GM18867 (cell line): ENCODE results near the gene CCDC177.

Experiments
- ATAC-seq: cut with Tn5 transposase; IDR thresholded peaks from one replicate; pipeline ENCODE4 v1.9.1; 2021; ENCODE audit warnings: mild to moderate bottlenecking, moderate library complexity; ENCODE audit not compliant: unreplicated experiment

CCDC177 gene

GRCh38 chr14:69531135-69531534 lies 43.5 kb downstream of the CCDC177 start:
- no peak for ATAC-seq

DNA sequence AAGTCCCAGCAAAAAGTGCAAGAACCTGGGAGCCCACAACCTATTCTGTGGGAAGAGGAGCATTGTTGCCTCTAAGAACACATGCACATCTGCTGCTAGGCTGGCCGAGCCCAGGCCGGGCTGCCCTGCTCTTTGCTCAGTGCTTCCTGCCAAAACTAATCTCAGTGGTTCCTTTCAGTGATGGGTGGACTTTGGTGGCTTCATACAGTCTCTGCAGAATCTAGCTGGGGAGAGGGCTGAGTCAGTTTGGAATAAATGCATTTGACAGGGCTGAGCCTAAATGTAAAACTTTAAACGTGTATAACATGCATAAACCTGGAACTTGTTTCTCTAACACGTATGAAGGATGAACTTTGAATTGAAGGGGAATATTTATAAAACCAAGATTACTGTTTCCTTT lies 44.6 kb downstream of the CCDC177 start:
- ATAC-seq: no peak

GRCh38 chr14:69529563-69529962 lies 45.1 kb downstream of the CCDC177 start:
- ATAC-seq: no peak

GRCh38 chr14:69528930-69529329 lies 45.7 kb downstream of the CCDC177 start:
- no peak for ATAC-seq

DNA sequence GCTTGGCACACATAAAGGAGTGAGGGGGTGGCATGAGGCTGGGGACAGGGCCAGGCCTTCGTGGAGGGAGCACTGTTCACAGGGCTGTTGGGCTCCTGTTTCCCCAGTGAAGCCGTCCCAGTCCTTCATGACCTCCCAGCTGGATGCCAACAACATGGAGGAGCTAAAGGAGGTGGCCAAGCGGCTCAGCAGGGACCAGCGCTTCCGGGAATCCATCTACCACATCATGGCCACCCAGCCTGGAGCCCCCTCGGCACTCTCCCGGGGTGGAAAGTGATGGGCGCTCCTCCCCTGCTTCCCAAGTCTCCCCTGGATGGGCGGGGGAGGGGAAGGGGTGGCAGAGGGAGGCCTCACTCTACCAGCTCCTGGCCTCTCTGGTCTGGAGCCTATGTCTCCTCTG lies 46.5 kb downstream of the CCDC177 start:
- no peak for ATAC-seq

DNA sequence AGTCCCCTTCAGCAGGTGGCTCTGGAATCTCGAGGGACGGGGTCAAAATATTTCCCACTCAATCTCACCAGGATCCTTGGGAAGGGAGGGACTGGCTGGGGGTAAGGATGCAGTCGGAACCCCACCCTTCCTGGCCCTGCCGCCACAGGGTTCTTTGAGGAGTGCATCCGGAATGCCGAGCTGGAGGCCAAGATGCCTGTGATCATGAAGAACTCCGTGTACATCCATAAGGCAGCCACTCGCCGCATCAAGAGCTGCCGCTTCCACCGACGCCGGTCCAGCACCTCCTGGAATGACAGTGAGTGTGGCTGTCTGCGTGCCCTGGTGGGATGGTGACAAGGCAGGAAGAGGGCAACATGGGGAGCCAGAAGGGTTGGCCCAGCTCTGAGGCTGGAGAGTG lies 47.0 kb downstream of the CCDC177 start:
- ATAC-seq: no peak

DNA sequence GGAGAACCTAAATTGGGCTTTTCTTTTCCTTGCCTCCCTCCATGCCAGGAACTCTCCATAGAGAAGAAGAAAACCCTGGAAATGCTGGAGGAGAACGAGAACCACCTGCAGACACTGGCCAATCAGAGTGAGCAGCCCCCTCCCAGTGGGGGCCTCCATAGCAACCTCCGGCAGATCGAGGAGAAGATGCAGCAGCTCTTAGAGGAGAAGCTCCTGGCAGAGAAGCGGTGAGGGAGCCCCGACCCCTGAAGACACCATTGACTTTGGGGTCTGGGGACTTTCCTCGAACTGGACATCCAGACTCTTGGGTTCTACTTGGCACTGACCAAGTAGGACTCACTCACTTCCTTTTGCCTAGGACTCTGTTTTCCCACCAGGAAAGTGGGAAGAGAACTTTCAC lies 48.8 kb downstream of the CCDC177 start:
- ATAC-seq: no peak

DNA sequence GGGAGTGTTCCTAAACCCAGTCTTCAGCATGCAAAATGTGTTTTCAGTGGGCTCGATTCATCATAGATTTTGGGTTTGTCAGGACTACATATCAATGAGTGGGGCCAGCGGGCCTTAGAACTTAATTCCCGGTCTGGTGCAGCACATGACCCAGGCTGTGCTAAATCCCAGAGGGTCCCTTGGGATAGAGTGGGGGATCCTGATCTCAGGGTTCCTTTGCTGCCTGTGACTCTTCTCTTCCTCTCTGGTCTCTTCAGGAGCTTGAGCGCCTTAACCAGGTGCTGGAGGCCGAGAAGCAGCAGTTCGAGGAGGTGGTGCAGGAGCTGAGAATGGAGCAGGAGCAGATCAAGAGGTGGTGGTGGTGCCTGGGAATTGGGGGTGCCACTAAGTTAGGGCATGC lies 52.6 kb downstream of the CCDC177 start:
- no peak for ATAC-seq
